NCI-H1417 treated with DMSO at 0.1 percent for 48 hours (cell line): ENCODE measurements around the gene JAG2.

Experiments used
- DNase-seq: peaks from one replicate; lab custom pipeline; 2025; lab: John Stamatoyannopoulos, UW

JAG2 gene

GRCh38 chr14:105168496-105168978, at the start of gene JAG2:
Gene JAG2 (minus strand): TSS chr14:105168776. CDS start chr14:105168420, 356 bp downstream.
- no peak for DNase-seq

GRCh38 chr14:105217774-105218173, 49.2 kb upstream of the JAG2 start:
- no peak for DNase-seq

GRCh38 chr14:105216490-105217247, 48.1 kb upstream of the JAG2 start:
- no peak for DNase-seq

- DNase-seq, result no peak
These were observed 47.0 kb upstream of the JAG2 start for GRCh38 chr14:105215602-105216001.

- no peak for DNase-seq
These were observed 45.8 kb upstream of the JAG2 start for GRCh38 chr14:105214324-105214915.

- DNase-seq, result no peak
These were observed 44.8 kb upstream of the JAG2 start for GRCh38 chr14:105213361-105213760.

GRCh38 chr14:105212541-105213300, 44.1 kb upstream of the JAG2 start:
- DNase-seq, result peak; percentile 71

- DNase-seq, result no peak
These were observed 43.1 kb upstream of the JAG2 start for GRCh38 chr14:105211758-105212089.

- DNase-seq, result no peak
These were observed 42.6 kb upstream of the JAG2 start for GRCh38 chr14:105211086-105211757.

- no peak for DNase-seq
These were observed 41.9 kb upstream of the JAG2 start for GRCh38 chr14:105210266-105211025.

GRCh38 chr14:105209646-105210045, 41.1 kb upstream of the JAG2 start:
- no peak for DNase-seq

GRCh38 chr14:105209091-105209490, 40.5 kb upstream of the JAG2 start:
- DNase-seq, result no peak

GRCh38 chr14:105208738-105209075, 40.1 kb upstream of the JAG2 start:
- no peak for DNase-seq

GRCh38 chr14:105207996-105208737, 39.6 kb upstream of the JAG2 start:
- DNase-seq, result no peak

GRCh38 chr14:105207460-105207901, 38.9 kb upstream of the JAG2 start:
- DNase-seq, result no peak

GRCh38 chr14:105206873-105207272, 38.3 kb upstream of the JAG2 start:
- no peak for DNase-seq

- no peak for DNase-seq
These were observed 37.2 kb upstream of the JAG2 start for GRCh38 chr14:105205673-105206208.

GRCh38 chr14:105204931-105205672, 36.5 kb upstream of the JAG2 start:
- no peak for DNase-seq

- DNase-seq, result no peak
These were observed 35.8 kb upstream of the JAG2 start for GRCh38 chr14:105204206-105204930.
